Endodermal cell (in vitro differentiated cells): ENCODE measurements around the gene ANKRD2. TPM values are rescaled to one million over a fixed set of nuclear protein-coding genes. Genes with fewer than 3 reads are reported as not detected.

Experiments
- DNase-seq: peaks from one replicate; pipeline ENCODE4 v3.0.0-alpha.2; 2017
- H3K27ac ChIP-seq: 2 replicates; pipeline ENCODE4 v1.5.1; 2013; ENCODE audit warnings: mild to moderate bottlenecking, low read depth, low read length, moderate library complexity
- H3K27me3 ChIP-seq: 2 replicates; pipeline ENCODE4 v1.6.1; 2013; ENCODE audit warnings: mild to moderate bottlenecking, low read length, moderate library complexity; ENCODE audit not compliant: insufficient read depth, control insufficient read depth, poor library complexity, severe bottlenecking
- H3K36me3 ChIP-seq: 2 replicates; pipeline ENCODE4 v1.7.0; 2013; ENCODE audit warnings: mild to moderate bottlenecking, low read length, moderate library complexity; ENCODE audit not compliant: control insufficient read depth, insufficient read depth
- H3K4me1 ChIP-seq: one replicate; pipeline ENCODE4 v1.7.0; 2013; ENCODE audit warnings: low read length; ENCODE audit not compliant: control insufficient read depth, insufficient read depth
- H3K4me3 ChIP-seq: 2 replicates; pipeline ENCODE4 v1.5.1; 2013; ENCODE audit warnings: mild to moderate bottlenecking, low read length, moderate library complexity
- H3K9ac ChIP-seq: 2 replicates; pipeline ENCODE4 v1.6.1; 2013; ENCODE audit warnings: mild to moderate bottlenecking, low read length, moderate library complexity; ENCODE audit not compliant: poor library complexity, severe bottlenecking; ENCODE audit errors: extremely low read depth
- H3K9me3 ChIP-seq: 2 replicates; pipeline ENCODE4 v1.6.1; 2013; ENCODE audit warnings: mild to moderate bottlenecking, low read length, moderate library complexity; ENCODE audit not compliant: control insufficient read depth
- H3K27ac Mint-ChIP-seq: 2 replicates; pipeline ENCODE4 v1.8.0; 2020; ENCODE audit warnings: mixed read lengths
- H3K27me3 Mint-ChIP-seq: 2 replicates; pipeline ENCODE4 v1.8.0; 2021; ENCODE audit warnings: mild to moderate bottlenecking, mixed read lengths; ENCODE audit not compliant: insufficient read depth
- H3K36me3 Mint-ChIP-seq: 2 replicates; pipeline ENCODE4 v1.8.0; 2020; ENCODE audit warnings: low read depth, mixed read lengths
- H3K4me1 Mint-ChIP-seq: 2 replicates; pipeline ENCODE4 v1.8.0; 2020; ENCODE audit warnings: mixed read lengths
- H3K4me3 Mint-ChIP-seq: 2 replicates; pipeline ENCODE4 v1.8.0; 2020; ENCODE audit warnings: mild to moderate bottlenecking, moderate library complexity, mixed read lengths
- H3K9me3 Mint-ChIP-seq: 2 replicates; pipeline ENCODE4 v1.8.0; 2020; ENCODE audit warnings: mild to moderate bottlenecking, mixed read lengths
- CTCF ChIP-seq: fragments of 200-600 bp; sonication (generic); conservative IDR thresholded peaks from 2 replicates; pipeline ENCODE4 v1.5.0; 2021; ENCODE audit warnings: antibody characterized with exemption, mild to moderate bottlenecking
- WGBS, 2 experiments: methylation state at CpG; one replicate each; pipeline versions ENCODE4 v1.1.5 to v1.1.7; 2013; ENCODE audit warnings: missing lambda C conversion rate in 2 of 2, mixed read lengths in 1 of 2; ENCODE audit not compliant: insufficient coverage in 1 of 2, insufficient read length in 1 of 2; 5-methylcytosine and 5-hydroxymethylcytosine counted together
- long read RNA-seq, 4 experiments: library from polyadenylated mRNA in 2 of 4; library from RNA in 1 of 4; library from capped mRNA in 1 of 4; stranded (forward) in 3 of 4; unstranded in 1 of 4; transcript quantifications; one replicate each; pipeline ENCODE4 v2.0.0, GENCODE V29; 2020 to 2021; ENCODE audit warnings: inconsistent platforms in 1 of 4
- polyA plus RNA-seq, 2 experiments: library from polyadenylated mRNA; stranded (reverse); fragments of 50-300 nt; gene quantifications; one replicate each; pipeline ENCODE4 v1.2.3, GENCODE V29; 2013
- total RNA-seq, 2 donors: library from RNA; stranded (reverse); fragmentation: NEBNext Ultra II Directional in 1 of 2; extraction: Animal tissue kit (Norgen Biotek cat#: 25700) in 1 of 2; gene quantifications; 2 replicates in 1 of 2; 3 replicates in 1 of 2; pipeline ENCODE4 v1.2.1, GENCODE V29; 2021

The ANKRD2 gene, protein sequence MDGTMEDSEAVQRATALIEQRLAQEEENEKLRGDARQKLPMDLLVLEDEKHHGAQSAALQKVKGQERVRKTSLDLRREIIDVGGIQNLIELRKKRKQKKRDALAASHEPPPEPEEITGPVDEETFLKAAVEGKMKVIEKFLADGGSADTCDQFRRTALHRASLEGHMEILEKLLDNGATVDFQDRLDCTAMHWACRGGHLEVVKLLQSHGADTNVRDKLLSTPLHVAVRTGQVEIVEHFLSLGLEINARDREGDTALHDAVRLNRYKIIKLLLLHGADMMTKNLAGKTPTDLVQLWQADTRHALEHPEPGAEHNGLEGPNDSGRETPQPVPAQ
- not detected for total RNA-seq
- polyA plus RNA-seq (2013, experiment 1 of 2) = not detected
- polyA plus RNA-seq (2013, experiment 2 of 2) = not detected
- long read RNA-seq, experiment 1 = 0 reads
- long read RNA-seq, experiment 2 = 0 reads
- long read RNA-seq, experiment 3 = 0 reads
- long read RNA-seq, experiment 4 = 0 reads

- Histone ChIP-seq H3K36me3 (peaks cover 8% of the 10 kb centered on the region), H3K9ac (no peak within 1 kb of the TSS), H3K4me1 (no peaks in the 10 kb centered on the region), H3K27me3 (no peaks in the 10 kb centered on the region), H3K9me3 (no peaks in the 10 kb centered on the region), H3K4me3 (no peak within 1 kb of the TSS), H3K27ac (peak within 1 kb of the TSS; percentile 57)
- H3K36me3 Mint-ChIP-seq = peaks cover 6% of the 10 kb centered on the region
- H3K27ac Mint-ChIP-seq = no peak within 1 kb of the TSS
- no peaks in the 10 kb centered on the region for H3K27me3 Mint-ChIP-seq
- no peak within 1 kb of the TSS for H3K4me3 Mint-ChIP-seq
- H3K4me1 Mint-ChIP-seq = no peaks in the 10 kb centered on the region
- no peaks in the 10 kb centered on the region for H3K9me3 Mint-ChIP-seq
- 0 to 82% methylated on average over 1 to 16 of the region's 16 CpGs for WGBS, 2 experiments
- peak; percentile 91 for TF ChIP-seq CTCF
- DNase-seq = peak; percentile 95
Observed at GRCh38 chr10:97572214-97572989, at the start of gene ANKRD2. TSS of gene ANKRD2 (plus strand) at chr10:97572779. CDS start at chr10:97572789, 10 bp downstream.

GRCh38 chr10:97522937-97523336 lies 49.6 kb upstream of the ANKRD2 start:
- H3K4me3 ChIP-seq = no peak overlapping the region
- no peaks in the 10 kb centered on the region for H3K27me3 ChIP-seq
- peaks cover 12% of the 10 kb centered on the region for H3K9me3 Mint-ChIP-seq
- H3K4me1 Mint-ChIP-seq = peaks cover 26% of the 10 kb centered on the region
- no peak overlapping the region for H3K27ac ChIP-seq
- no peak for DNase-seq
- H3K36me3 Mint-ChIP-seq = peaks cover 3% of the 10 kb centered on the region
- no peaks in the 10 kb centered on the region for H3K9me3 ChIP-seq
- WGBS, 2 experiments = 92 to 93% methylated on average over 7 to 8 of the region's 8 CpGs
- no peaks in the 10 kb centered on the region for H3K36me3 ChIP-seq
- no peak for TF ChIP-seq CTCF
- H3K4me3 Mint-ChIP-seq = no peak overlapping the region
- H3K9ac ChIP-seq = no peak overlapping the region
- no peaks in the 10 kb centered on the region for H3K4me1 ChIP-seq
- no peaks in the 10 kb centered on the region for H3K27me3 Mint-ChIP-seq
- H3K27ac Mint-ChIP-seq = no peak overlapping the region

GRCh38 chr10:97525086-97525485 lies 47.5 kb upstream of the ANKRD2 start:
- H3K4me1 Mint-ChIP-seq = peaks cover 19% of the 10 kb centered on the region
- H3K9me3 ChIP-seq = peaks cover 5% of the 10 kb centered on the region
- no peak overlapping the region for H3K4me3 ChIP-seq
- H3K27me3 Mint-ChIP-seq = no peaks in the 10 kb centered on the region
- H3K9me3 Mint-ChIP-seq = peaks cover 24% of the 10 kb centered on the region
- no peak overlapping the region for H3K4me3 Mint-ChIP-seq
- no peak overlapping the region for H3K9ac ChIP-seq
- 90 to 91% methylated on average over 5 of the region's 5 CpGs for WGBS, 2 experiments
- no peaks in the 10 kb centered on the region for H3K4me1 ChIP-seq
- H3K27ac ChIP-seq = no peak overlapping the region
- H3K36me3 ChIP-seq = no peaks in the 10 kb centered on the region
- peaks cover 8% of the 10 kb centered on the region for H3K36me3 Mint-ChIP-seq
- no peaks in the 10 kb centered on the region for H3K27me3 ChIP-seq
- TF ChIP-seq CTCF = no peak
- no peak for DNase-seq
- no peak overlapping the region for H3K27ac Mint-ChIP-seq
